UCSD-AML1 (cell line): Measurements from ENCODE around the gene SLC24A2.

Source experiments
- DNase-seq: peaks from one replicate; lab custom pipeline; 2025; ENCODE audit not compliant: unreplicated experiment; lab: John Stamatoyannopoulos, UW

The SLC24A2 gene

DNA sequence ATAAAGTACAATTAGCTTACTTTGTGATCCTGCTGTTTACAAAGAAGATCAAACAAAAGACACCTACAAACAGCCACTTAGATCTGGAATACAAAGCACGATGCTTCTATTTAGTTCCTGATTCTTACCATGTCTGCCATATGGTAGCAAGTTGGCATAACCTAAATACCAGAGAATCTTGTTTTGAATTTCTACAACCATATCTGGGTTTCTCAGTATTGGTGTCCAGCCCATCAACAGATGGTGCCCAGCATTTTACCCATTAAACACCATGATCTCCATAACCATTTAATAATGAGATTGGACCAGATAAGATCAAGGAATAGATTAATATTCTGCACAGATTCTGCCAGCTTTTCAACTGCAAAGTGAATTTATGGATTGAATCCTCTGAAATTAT lies 29.8 kb downstream of the SLC24A2 start:
- DNase-seq = no peak

DNA sequence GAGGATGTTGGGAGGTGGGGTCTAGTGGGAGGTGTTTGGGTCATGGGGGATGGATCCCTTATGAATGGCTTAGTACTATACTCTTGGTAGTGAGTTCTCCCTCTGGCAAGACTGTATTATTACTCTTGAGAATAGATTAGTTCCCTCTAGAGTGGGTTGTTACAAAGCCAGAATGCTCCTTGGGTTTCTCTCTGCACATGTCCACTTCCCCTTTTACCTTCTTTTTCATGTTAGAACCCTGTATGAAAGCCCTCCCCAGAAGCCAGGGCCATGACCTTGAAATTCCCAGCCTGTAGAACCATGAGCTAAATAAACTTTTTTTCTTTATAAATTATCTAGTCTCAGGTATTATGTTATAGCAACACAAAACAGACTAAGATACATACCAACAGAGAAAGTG lies 31.1 kb downstream of the SLC24A2 start:
- no peak for DNase-seq

DNA sequence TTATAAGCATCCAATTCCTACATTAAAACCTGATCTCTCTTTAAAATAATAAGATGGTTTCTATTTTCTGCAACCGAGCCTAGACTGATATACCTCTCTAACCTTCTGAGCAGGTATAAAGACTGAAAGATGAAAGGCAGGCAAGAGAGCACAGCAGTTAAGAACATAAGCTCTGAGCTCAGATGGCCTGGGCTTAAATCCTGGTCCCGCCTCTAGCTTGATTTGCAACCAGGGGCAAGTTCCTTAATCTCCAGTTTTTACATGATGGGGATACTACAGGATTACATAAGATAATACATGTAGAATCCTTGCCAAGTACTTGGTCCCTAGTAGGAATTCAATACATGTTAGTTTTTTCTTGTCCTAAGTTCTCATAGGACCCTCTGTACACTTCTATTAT lies 33.9 kb downstream of the SLC24A2 start:
- no peak for DNase-seq

DNA sequence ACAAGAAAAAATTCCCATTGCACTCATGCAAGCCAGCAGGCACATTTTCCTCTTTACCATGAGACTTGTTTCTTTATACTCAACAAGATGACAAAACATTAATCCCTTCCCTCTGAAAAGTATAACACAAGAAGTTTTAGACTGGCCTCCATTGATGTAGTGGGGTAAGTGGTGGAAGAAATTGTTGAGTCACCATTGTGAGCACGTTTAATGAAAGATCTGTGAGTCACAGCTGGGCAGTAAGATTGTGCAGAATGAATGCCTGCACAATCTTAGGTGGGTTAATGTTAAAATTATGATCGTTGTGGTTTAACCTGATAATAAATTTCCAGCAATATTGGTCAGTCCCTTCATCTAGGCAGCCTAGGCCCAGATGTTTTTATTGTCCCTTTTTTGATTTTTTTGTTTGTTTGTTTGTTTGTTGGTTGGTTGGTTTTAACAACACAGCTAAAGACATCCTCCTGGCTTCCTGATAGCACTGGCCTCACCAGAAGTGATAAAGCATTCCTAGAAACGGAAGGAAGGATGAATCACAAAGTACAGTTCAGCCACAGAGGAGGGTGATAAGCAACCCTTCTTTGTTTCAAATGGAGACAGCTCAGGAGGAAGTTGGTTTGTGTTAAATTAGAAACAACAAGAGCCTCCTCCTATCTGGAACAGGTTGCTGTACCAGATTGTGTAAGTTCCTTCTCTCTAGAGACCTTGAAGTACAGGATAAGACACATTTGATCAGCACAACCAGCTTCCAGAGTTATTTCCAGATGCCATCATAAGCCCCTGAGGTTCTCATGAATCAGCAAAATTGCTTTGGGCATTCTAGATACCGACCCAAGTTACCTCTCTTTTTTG lies 40.3 kb downstream of the SLC24A2 start:
- no peak for DNase-seq

GRCh38 chr9:19746223-19746622 lies 42.6 kb downstream of the SLC24A2 start:
- no peak for DNase-seq

DNA sequence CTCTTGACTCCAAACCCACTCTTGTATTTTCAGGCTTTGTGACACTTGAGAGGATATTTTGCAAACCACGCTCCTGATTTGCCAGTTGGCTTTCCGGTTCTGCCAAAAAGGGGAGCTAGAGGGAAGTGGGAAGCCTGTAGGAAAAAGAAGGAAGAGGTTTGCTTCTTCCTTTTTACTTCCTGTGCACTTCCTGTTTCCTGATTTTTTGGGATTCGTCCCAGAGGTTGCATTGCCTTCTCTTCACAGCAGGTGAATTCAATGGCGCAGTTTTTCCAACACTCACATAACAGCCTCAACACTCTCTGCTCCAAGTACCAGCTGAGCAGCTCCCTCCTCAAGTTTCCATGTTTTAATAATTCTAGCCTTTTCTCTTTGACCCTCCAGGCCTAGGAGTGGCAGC lies 47.7 kb downstream of the SLC24A2 start:
- no peak for DNase-seq
